Amniotic epithelial cell (primary cell): ENCODE measurements around the gene BPI.
A peak's percentile ranks its signal among the peaks of the same experiment; 100 is the strongest.

ENCODE experiments used
- DNase-seq: peaks from one replicate; pipeline ENCODE4 v3.0.0-alpha.2; 2010; ENCODE audit warnings: low read depth

Gene BPI

DNA sequence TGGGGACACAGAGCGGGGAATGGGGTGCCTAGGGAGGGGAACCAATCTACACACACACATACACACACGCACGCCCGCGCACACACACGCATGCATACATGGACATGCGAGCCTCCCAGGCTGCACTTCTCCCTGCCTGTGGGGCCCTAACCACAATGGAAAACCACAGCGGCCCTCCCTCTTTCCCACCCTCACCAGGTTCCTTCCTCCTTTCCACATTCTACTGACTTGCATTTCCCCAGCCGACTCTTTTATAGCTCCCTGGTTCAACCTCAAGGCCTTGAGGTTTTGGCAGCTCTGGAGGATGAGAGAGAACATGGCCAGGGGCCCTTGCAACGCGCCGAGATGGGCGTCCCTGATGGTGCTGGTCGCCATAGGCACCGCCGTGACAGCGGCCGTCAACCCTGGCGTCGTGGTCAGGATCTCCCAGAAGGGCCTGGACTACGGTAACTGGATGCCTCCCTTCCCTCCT is at the start of gene BPI:
Gene BPI, plus strand, starts transcription at position 249 of the 472 bp plus-strand sequence. Its CDS starts 68 bp downstream, at position 317.
- peak; percentile 67 for DNase-seq

DNA sequence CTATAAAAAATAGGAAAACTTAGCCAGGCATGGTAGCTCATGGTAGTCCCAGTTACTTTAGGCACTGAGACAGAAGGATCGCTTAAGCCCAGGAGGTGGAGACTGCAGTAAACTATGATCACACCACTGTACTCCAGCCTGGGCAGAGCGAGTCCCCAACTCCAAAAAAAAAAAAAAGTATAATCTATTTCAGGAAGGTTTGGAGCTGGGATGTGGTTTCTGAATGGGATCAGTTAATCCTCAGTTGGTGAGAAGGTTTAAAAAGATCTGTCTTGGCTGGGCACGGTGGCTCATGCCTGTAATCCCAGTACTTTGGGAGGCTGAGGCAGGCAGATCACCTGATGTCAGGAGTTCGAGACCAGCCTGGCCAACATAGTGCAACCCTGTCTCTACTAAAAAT is 49.3 kb upstream of the BPI start:
- peak; percentile 58 for DNase-seq

GRCh38 chr20:38255393-38255792 is 48.6 kb upstream of the BPI start:
- no peak for DNase-seq

- DNase-seq, result no peak
Observed at GRCh38 chr20:38256021-38256420, 47.9 kb upstream of the BPI start.

GRCh38 chr20:38256966-38257365 is 47.0 kb upstream of the BPI start:
- DNase-seq, result no peak

DNA sequence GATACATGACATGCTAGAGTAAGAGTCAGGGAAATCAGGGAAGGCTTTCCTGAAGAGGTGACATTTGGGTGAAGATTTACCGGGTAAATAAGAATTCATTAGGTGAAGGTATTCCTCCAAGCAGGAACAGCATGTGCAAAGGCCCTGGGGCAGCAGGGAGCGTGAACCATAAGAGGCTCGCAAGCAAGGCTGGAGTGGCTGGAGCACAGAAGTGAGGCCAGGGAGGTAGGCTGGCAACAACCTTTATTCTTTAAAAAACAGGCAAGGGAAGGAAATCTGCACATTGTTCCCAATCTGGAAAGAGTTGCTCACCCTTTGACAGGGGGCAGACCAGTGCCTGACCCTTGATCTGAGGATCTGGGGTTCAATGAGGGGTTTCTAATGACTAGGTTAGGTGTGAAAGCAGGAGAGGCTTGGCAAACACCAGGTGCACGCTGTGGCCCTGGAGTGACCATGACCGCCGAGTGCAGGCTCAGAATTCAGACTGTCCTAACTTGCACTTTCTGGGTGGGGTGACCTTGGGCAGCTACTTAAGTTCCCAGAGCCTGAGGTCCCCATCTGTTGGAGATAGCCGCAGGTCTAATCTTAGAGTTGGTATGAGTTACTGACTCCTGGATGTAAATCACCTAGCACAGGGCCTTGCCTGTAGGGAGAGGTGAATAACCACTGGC is 45.3 kb upstream of the BPI start:
- DNase-seq, result no peak

GRCh38 chr20:38260025-38260377 is 44.0 kb upstream of the BPI start:
- no peak for DNase-seq

- no peak for DNase-seq
Observed at GRCh38 chr20:38260378-38261053, 43.4 kb upstream of the BPI start, which contains the start of gene KIAA1755. TSS of gene KIAA1755 (minus strand) at chr20:38260735. CDS start at chr20:38260500, 235 bp downstream.

- no peak for DNase-seq
Observed at GRCh38 chr20:38261054-38261390, 42.9 kb upstream of the BPI start.

- no peak for DNase-seq
Observed at GRCh38 chr20:38262931-38263330, 41.0 kb upstream of the BPI start.

GRCh38 chr20:38266426-38266825 is 37.5 kb upstream of the BPI start:
- no peak for DNase-seq

GRCh38 chr20:38267296-38267695 is 36.7 kb upstream of the BPI start:
- DNase-seq, result no peak

DNA sequence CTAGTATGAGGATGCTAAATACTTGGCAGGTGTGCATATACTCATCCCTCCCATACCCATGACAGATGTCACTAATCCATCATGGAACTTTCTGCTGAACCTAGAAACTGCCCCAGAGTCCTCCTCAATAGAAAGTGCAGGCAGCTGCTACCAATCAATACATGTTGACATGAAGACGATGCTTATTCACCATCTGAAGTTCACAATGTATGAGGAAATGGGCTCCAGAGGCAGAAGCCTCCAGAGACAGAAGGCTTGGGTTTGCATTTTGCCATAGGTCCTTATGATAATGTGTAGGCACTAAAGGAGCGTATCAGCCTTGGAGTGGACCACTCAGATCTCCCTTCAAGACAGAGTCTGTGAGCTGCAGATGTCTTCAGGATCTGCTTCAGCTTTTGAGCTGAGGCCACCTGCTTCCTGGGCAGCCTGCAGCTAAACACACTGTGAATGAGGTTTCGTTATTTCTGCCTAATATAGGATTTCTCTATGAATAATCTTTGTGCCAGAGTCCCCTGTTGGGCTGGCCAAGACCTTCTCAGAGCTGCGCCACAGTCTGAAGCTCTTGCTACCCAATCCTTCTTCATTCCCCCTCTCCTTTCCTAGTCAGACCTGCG is 35.9 kb upstream of the BPI start:
- no peak for DNase-seq

DNA sequence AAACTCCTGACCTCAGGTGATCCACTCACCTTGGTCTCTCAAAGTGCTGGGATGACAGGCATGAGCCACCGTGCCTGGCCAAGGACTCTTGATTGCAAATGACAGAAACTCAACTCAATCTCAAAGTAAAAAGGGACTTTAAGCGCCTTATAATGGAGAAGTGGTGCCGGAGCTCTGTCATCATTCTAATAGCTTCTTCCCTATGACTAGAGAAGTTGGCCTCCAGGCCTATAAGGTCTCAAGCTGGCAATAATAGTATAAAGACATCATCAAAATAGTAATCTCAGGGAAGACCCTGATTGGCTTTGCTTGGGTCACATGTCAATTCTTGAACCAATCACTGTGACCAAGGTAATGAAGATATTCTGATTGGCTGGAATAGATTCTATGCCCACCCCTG is 34.9 kb upstream of the BPI start:
- DNase-seq, result no peak

DNA sequence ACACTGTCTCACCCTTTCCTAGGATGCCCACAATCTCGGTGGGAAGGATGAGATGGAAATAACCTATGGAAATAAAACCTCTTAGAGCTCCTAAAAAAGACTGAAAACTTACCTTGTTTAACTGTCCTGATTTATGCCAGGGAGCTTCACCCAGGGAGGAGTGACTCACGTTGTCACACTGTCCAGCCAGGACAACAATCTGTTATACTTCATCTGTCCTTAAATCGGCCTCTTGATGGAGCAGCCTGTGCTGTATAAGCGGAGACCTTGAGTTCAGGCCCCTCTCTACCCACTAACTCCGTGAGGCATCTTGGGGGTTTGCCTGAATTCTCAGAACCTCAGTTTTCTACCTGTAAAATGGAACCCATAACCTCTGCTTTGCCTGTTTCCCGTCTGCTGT is 34.2 kb upstream of the BPI start:
- no peak for DNase-seq

DNA sequence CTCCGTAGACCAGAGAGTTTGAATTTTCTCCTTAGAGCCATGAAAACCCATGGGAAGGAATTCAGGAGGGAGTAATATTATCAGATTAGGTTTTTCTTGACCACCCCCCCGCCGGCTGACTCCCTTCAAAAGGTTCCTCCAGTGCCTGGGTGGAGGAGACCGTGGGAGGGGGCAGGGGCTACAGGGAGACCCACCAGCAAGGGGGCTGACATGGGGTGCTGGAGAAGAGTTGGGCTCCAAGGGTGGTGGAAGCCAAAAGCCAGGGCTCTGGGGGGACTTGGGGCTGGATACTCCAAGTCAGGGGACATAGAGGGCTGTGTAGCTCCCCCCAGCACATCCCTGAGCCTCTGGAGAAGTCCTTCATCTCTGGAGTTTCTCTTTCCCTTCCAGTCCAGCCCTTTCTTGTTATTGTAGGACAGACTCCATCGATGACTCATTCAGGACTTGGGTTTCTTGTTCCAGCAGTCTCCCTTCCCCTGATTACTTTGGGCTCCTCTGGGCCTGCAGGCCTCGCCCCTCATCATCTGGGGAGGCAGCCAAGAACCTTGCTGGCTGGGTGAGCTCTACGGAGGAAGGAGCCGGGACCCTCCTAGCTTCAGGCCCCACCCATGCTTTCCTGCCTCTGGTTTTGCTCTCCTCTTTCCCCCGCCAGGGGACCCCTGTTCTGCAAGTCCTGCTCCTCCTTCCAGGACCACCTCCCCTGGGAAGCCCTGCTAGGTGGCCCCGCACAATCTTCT is 32.9 kb upstream of the BPI start:
- peak; percentile 88 for DNase-seq

- DNase-seq, result peak; percentile 32
Observed at GRCh38 chr20:38271608-38272120, 32.3 kb upstream of the BPI start.

- peak; percentile 79 for DNase-seq
Observed at GRCh38 chr20:38272398-38272797, 31.6 kb upstream of the BPI start.

DNA sequence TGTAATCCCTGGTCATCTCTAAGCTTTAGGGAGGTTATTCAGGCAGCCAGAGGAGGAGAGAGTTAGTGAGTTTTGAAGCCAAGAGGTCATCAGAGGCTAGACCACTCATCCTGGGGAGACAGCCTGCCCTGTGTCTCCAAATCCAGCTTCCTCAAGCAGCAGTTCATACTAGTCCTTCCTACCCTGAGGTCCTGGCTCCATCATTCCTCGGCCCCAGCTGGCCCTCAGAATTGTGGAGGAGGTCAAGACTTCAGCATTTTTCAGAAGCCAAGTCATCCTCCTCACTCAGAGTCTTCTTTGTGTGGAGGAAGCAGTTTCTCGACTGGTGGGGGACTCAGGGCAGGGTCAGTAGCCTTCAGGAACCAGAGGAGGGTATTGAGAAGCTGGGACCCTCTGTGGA is 31.0 kb upstream of the BPI start:
- DNase-seq, result peak; percentile 80

DNA sequence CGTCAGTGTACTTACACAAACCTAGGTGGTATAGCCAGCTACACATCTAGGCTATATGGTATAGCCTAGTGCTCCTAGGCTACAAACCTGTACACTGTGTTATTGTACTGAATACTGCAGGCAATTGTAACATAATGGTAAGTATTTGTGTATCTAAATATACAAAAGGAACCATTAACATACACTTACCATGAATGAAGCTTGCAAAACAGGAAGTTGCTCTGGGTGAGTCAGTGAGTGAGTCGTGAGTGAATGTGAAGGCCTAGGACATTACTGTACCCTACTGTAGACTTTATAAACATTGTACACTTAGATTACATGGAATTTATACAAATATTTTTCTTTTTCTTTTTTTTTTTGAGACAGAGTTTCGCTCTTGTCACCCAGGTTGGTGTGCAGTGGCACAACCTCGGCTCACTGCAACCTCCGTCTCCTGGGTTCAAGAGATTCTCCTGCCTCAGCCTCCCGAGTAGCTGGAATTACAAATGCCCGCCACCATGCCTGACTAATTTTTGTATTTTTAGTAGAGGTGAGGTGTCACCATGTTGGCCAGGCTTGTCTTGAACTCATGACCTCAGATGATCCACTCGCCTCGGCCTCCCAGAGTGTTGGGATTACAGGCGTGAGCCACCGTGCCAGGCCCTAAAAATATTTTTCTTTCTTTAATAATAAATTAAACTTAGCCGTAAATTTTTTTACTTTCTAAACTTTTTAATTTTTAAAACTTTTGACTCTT is 28.0 kb upstream of the BPI start:
- DNase-seq, result peak; percentile 84

DNA sequence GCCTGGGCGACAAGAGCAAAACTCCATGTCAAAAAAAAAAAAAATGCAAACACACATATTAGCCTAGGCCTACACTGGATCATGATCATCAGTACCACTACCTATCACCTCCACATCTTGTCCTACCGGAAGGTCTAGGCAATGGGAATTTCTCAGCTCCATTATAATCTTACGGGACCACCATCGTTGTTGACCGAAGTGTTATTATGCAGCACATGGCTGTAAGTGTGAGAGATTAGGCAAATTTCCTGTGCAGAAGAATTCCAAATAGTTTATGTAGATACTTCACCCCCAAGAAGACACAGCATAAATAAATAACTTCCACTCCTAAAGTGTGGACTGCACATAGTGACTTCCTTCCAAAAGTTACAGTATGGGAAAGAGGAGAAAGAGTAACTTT is 26.7 kb upstream of the BPI start:
- no peak for DNase-seq

DNA sequence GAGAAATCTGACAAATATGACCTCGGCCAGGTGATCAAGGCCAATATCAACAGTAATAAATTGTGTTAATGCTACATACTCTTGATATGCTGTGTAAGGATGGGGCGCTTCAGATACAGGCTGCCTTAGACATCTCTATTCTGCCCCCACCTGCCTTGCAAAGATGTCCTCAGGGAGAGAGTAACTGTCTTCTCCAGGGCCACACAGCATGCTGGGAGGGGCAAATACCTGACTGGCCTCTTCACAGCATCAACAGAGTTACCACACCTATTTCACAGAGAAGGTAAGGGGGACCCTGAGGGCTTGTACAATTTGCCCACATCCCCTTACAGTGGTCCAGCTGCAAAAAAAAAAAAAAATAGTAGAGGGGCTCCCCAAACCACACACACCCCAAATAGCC is 26.3 kb upstream of the BPI start:
- no peak for DNase-seq
